Measurements from ENCODE around the gene MSANTD4.
"Not testable (repeated sequence)": the region's sequence is repeated elsewhere in the genome, so short reads cannot be mapped to it uniquely, and the experiment has no call there.

Gene MSANTD4

DNA sequence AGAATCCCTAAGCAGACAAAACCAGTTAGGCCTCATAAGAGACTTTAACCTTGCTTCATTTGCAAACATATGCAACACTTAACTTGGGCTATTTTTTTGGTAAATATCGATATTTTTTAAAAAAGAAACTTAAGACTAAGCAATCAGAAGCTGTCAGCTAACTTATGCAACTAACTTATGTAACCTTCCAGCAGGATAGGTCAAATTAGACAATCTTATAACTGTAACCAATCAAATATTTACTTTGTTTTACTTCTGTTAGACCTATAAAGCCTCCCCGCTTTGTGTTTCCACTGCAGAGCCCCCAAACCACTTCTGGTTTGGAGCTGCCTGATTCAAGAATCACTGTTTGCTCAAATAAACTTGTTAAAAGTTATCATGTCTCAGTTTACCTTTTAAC is 8.0 kb downstream of the MSANTD4 start:
- DNase-seq (ENCODE audit: low read depth in 2 of 2): no peak

DNA sequence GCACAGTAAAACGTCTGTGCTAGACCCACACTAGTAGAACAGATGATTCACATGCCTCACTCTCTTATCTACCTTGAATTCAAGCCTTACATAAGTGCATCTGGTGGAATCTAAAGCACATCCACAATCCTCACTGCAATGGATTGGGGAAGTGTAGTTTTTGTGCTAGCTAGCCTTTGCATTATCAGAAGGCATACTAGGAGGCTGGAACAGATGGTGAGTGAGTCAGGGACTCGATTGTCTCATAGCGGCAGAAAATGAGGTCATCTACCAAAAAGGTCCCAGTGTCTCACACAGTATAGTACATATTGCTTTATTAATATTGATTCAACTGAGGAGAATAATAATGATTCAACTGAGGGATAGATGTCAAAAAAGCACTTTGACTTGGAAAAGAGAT is 9.3 kb downstream of the MSANTD4 start:
- DNase-seq (ENCODE audit: low read depth in 2 of 2): no peak

DNA sequence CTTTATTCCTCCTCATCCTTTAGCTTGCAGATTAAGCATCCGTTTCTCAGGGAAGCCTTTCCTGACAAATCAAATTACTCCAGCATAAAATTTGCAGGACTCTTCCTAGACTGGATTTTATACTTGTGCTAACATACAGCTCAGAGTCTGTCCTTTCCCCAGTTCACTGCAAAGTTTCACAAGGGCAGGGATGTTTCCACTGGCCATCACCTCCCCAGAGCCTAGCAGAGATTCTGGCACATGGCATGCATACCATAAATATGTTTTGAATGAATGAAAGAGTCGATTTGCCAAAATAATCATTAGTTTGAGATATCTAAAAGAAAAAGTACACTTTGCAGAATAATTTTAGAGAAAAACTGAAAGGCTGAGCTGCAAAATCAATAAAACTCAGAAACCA is 10.6 kb downstream of the MSANTD4 start:
- no peak for DNase-seq (ENCODE audit: low read depth in 2 of 2)

DNA sequence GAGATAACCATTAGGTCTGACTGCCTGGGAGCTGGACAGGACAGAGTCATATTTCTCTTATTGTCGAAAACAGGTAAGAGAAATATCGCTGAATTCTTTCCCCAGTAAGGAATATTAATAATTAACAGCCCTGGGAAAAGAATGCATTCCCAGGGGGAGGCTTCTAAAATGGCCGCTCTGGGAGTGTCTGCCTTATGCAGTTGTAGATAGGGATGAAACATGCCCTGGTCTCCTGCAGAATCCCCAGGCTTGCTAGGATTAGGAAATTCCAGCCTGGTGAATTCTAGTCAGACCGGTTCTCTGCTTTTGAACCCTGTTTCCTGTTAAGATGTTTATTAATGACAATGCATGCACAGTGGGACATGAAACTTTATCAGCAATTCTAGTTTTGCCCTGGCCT is 18.9 kb downstream of the MSANTD4 start:
- not testable (repeated sequence) for DNase-seq (ENCODE audit: low read depth in 2 of 2)

DNA sequence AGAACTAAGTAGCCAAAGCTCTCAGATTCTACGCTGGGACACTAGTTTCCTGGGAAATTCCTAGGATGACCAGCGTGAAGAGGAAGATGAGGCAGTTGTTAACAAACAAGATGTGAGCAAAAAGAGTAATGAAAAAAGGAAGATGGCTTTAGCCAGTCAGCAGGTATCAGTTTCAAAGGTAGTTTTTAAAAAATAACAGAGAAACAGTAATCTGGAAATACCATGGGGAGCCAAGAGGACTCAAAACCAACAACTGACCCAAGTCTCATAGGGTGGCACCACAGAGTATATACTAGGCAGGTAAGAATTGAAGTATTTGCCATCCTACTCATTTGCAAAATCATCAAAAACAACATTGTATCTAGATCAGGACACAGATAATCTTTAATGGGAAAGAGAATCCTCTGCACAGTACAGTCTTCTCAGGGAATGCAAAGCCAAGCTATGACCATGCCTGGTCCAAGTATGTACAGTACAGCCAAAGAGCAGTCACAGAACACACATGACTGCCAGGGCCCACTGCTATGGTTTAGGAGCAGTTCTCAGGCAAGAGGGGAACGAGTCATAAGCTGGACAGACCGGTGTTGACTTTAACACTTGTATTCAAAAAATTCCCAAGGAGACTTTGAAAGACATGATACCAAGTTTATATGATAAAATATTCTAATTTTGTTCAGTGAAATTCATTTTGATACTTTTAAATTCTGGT is 20.6 kb downstream of the MSANTD4 start:
- no peak for DNase-seq (ENCODE audit: low read depth in 2 of 2)

DNA sequence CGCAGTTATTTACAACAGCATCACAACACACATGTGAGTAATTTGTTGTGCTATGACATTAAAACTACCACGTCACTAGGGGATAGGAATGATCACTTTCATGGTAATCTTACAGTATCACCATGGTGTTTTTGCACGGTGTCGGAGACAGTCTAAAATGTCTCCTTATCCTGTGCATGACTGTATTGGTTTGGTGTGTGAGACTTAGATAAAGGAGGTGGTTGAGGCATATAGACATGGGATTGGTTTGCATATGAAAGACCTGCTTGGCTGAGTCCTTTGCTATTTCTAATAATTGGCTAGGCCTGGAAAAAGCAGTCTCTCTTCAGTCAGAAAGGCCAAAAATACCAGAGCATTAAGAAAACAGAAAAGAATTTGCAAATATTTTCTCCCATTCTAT is 30.2 kb downstream of the MSANTD4 start:
- no peak for DNase-seq (ENCODE audit: low read depth in 2 of 2)

DNA sequence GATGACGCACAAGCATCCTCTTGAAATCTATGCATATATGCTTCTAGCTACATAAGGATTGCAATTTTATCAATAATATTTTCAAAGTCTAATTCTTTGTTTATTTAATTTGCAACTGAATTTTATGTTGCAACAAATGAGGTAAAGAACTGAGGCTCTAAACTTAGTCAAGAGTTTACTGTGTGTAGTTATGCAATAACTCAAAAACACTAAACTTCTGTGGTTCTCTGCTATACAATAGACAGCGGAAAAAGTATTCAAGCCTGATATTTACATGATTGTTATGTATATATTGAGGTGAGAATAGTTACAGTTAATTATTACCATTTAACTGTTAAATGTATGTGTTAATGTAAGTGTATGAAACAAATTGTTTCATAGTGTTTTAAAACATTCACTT is 32.9 kb downstream of the MSANTD4 start:
- no peak for DNase-seq (ENCODE audit: low read depth in 2 of 2)

DNA sequence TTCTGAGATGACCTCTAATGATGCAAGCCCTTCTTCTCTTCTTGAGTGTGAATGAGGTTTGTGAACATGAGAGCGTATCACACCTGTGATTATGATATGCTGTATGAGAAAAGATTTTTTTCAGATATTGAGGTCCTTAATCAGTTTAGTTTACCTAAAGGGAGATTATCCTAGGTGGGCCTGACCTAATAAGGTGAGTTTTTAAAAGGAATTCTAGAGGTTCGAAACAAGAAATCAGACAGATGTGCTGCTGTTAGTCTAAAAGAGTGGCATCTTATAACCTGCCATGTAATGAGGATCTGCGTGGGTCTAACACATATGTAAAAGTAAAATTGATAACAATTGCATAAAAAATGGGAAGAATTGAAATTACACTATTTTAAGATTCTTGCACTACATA is 33.8 kb downstream of the MSANTD4 start:
- no peak for DNase-seq (ENCODE audit: low read depth in 2 of 2)

DNA sequence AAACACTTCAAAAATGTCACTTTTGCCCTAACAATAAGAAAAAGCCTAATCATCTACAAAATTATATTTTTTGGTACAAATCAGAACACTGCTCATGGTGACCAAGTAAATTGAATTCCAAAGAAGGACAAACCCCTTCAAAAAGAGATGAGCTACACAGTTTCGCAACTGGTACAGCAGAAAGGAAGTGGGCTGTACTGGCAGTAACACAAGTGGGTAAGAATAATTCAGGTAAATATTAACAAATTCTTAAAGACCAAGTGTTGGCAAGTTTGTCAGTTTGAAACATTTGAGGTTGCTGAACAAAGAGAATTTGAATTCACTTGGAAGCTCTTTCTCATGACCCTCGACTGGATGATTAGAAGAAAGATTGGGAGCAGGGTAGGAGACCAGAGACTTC is 35.5 kb downstream of the MSANTD4 start:
- no peak for DNase-seq (ENCODE audit: low read depth in 2 of 2)

DNA sequence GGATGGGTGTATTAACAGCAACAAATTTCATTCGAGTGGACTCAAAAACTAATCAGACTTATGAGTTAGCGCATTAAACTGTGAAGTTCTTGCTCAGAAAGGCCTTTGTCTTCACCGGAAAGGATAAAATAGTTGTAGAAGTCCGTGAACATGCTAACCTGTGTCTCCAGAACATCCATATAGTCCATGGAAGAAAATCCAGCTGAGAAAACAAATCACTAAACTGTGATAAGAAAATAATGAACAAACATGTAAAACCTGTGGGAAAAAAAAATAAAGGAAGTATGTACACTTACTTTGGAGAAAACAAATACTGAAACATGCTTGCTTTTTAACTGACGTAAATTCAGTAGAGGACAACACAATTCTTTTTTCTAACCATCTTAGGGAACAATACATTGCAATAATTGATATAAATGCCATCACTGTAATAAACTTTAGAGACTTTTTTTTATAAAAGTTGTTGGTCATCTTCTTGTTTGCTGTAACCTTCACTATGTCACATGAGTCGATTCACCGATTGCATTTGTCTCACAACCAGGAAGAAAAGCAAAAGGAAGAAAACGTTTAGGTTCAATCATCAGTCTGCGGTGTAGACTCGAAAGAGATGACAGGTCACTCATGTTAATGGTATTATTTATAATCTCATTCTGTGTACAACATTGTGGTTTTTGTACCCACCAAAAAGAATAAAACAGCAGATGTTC is 41.9 kb downstream of the MSANTD4 start:
- no peak for DNase-seq (ENCODE audit: low read depth in 2 of 2)

DNA sequence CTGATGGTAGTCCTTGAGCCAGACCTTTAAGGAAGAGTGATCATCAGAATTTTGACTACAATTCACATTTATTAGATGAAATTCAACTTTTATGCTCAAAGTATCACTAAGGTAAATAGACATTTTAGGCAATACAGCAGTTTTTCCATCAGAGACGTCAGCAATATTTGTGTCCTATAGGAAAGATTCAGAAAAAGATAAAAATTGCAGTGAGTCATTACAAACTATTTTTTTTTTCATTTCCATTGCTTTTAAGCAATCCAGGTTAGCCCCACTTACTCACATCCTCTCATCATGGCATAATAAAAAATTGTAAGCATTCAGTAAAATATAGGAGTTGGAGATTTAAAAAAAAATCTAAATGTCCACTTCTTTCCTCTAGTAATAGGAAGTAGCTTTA is 46.9 kb downstream of the MSANTD4 start:
- DNase-seq (ENCODE audit: low read depth in 2 of 2): no peak

DNA sequence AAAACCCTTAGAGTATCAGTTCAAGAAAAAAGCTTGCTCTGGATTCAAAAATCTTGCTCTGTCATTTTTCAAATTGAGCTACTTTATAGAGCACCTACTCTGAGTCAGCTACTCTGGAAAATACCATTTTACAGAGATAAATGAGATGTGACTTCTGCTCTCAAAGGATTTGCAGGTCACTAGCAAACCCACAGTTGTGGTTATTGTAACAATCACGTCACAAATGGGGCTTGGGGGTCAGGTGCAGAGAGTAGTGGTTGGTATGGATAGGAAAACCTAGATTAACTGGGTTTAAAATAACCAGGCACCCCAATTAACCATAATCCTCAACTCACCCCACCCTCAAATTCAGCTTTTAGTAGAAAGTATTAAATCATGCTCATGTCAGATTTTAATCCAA is 52.3 kb downstream of the MSANTD4 start:
- DNase-seq (ENCODE audit: low read depth in 2 of 2): no peak

DNA sequence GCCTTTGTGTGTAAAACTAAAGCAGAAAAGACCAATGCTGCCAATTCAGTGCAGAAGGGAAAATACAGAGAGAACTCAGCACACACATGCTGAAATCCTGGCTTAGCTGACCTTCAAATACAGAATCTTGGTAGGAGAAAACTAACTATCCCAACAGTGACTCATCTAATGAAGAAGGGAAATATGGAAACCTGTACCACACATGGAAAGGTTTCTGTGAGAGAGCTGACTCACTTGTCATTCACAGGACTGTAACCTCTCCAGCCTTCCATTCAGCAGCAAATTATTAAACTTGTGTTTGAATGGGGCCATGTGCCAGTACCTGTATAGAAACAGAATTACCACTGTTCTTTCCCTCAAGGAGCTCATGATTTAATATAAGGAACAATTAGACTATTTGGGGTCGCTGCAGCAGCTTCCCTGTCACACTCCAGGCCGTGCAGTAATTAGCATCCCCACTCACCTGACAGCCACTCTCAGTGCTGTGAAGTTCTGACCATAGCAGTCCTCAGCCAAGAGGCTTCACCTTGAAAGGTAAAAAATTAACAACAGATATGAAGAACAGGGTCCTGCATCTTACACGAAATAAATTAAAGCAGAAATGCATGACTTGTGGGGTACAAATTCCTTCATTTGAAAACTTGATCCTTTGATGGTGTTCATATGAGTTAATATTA is 53.9 kb downstream of the MSANTD4 start:
- DNase-seq (ENCODE audit: low read depth in 2 of 2): no peak

DNA sequence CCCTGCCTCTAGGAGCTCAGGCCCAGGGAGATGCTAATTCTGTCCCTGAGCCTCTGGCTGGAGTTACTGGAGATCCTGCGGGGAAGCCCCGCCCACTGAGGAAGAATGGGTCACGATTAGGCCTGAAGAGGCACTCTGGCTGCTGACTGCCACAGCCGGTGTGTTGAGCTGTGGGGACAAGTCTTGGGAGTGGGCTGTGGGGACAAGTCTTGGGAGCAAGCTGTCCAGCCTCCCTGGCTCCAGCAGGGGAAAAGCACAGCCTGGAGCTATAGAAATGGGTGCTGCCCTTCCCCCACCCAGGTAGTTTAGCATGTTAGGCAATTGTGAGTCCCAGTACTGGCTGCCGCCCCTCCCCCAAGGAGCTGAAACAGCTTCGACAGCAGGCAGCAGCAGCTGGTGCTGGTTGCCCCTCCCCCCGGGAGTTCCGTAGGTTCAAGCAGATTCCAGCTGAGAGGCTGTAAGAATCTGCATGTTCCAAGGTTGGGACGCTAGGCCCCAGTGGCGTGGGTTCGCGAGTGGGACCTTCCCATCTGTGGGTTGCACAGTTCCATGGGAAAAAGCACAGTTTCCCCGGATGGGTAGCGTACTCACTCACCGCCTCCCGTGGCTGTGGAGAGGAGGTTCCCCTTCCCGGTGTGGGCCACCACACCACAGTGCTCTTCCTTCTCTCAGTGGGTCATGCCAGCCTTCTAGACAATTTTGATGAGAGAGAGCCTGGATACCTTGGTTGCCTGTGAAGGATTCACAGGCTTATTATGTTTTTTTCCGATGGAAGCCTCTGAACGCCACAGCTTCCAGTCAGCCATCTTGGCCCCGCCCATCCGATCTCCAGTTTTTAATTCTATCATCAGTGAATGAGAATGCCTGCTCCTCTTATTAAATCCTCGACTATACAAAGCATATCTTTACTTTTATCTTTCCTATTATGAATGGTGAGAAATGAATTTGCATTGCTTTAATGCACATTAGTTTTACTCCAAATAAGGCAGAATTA is 61.5 kb downstream of the MSANTD4 start:
- DNase-seq (ENCODE audit: low read depth in 2 of 2): no peak

All from stimulated activated CD4-positive, alpha-beta T cell treated with anti-CD3 and anti-CD28 coated beads, Interleukin-1b, Interleukin-23, amount 100 ng/mL, for 1 hour (primary cell).